ENCODE data around the gene IL4R. TPM values are rescaled to one million over a fixed set of nuclear protein-coding genes. Genes with fewer than 3 reads are reported as not detected.

The IL4R gene
- total RNA-seq, 1 experiment from 2014 or later: 25.1 TPM

DNA sequence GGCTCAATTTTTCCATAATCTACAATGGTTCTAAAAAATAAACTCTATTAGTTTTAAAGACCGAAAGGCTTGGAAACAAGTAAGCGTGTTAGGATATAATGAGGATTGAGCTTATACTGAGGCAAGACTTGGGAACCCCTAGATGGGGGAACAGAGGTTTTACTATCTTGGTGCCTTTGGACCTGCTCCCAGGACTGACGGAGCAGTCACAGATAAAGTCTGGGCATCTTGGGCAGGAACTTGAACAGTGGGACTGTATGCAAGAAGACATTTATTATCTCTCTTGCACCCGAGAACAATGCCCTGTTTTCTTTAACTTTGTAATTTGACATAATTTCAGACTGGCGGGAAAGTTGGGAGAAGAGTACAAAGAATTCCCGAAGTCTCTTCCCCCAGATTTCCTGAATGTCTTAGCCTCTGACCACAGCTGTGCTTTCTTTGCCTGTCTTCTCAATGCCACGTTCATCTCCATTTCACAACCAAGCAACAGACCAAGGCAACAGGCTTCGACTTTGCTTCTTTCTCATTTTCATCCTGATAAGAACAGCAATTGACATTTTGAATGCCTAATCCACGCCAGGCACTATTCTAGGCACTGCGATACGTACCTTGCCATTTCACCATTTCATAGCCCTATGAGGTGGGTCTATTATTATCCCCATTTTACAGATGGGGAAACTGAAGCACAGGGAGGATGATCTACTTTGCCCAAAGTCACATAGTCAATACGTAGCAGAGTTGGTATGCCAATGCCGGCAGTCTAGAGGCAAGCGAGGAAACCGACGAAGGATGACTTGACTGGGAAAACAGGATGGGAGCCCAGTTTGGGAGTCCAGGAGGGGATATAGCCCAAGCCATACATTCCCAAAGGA, 3.0 kb upstream of the IL4R start:
- BruUV-seq (replicated peaks): no TSS peak
- Histone ChIP-seq H3K4me3 (ENCODE audit: low read length) (no peak overlapping the region), H3K4me1 (ENCODE audit: insufficient read depth, low read length) (peaks cover 9% of the 10 kb centered on the region), H3K27ac (ENCODE audit: low read length) (no peak overlapping the region), H3K36me3 (ENCODE audit: low read depth, low read length) (no peaks in the 10 kb centered on the region), H3K79me2 (ENCODE audit: low read length) (peaks cover 17% of the 10 kb centered on the region; the same call in 1 of the 2 replicates), H4K20me1 (ENCODE audit: low read length) (no peaks in the 10 kb centered on the region), H2AFZ (ENCODE audit: low read length) (no peak overlapping the region), H3K9me2 (replicated peaks; ENCODE audit: low read length) (no peaks in the 10 kb centered on the region), H3K9me3 (ENCODE audit: low read length) (no peaks in the 10 kb centered on the region), H3F3A (ENCODE audit: low read length, unreplicated experiment) (peaks cover 7% of the 10 kb centered on the region), H3K9ac (ENCODE audit: low read length) (no peak overlapping the region), H3K27me3 (ENCODE audit: low read length) (no peaks in the 10 kb centered on the region), H3K4me2 (ENCODE audit: low read length) (no peak overlapping the region)
- DNase-seq (no peak), ATAC-seq (no peak)
- POLR2A ChIA-PET (ENCODE audit: unreplicated experiment): no interaction called here
- no peak for TF ChIP-seq EZH2 (IDR thresholded peaks at IDR 0.05; ENCODE audit: low read length, unreplicated experiment)
- TF ChIP-seq, protein P1, sequence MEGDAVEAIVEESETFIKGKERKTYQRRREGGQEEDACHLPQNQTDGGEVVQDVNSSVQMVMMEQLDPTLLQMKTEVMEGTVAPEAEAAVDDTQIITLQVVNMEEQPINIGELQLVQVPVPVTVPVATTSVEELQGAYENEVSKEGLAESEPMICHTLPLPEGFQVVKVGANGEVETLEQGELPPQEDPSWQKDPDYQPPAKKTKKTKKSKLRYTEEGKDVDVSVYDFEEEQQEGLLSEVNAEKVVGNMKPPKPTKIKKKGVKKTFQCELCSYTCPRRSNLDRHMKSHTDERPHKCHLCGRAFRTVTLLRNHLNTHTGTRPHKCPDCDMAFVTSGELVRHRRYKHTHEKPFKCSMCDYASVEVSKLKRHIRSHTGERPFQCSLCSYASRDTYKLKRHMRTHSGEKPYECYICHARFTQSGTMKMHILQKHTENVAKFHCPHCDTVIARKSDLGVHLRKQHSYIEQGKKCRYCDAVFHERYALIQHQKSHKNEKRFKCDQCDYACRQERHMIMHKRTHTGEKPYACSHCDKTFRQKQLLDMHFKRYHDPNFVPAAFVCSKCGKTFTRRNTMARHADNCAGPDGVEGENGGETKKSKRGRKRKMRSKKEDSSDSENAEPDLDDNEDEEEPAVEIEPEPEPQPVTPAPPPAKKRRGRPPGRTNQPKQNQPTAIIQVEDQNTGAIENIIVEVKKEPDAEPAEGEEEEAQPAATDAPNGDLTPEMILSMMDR (conservative IDR thresholded peaks at IDR 0.05; ENCODE audit: low read depth, low read length): no peak
- TF ChIP-seq EZH2phosphoT487 (IDR thresholded peaks at IDR 0.05; ENCODE audit: borderline replicate concordance, low read length): no peak
- CTCF ChIA-PET: no interaction called here
- intact Hi-C loops (cut with micrococcal nuclease): loop anchor here (5.0 to 10.0 kb wide), 2 partner anchors 46 to 74 kb away; partner anchors contain the start of gene NSMCE1

DNA sequence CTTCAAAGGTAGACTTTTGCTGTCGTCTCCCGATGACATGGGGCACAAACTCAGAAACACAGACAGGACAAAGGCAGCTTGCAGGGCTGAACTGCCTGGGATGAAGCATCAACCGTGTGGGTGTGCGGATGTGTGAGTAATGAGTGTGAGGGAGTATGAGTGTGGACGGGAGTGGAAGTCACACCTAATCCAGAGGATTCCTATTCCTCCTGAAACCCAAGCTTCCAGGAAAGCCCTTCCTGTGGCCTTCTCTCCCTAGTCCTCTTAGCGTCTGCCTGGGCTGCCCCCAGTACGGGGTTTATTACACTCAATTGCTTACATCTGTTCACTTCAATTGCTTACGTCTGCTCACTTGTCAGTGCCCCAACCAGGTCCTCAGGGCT, 2.3 kb upstream of the IL4R start:
- Histone ChIP-seq H2AFZ (ENCODE audit: low read length) (no peak overlapping the region), H3K4me2 (ENCODE audit: low read length) (no peak overlapping the region), H3K27me3 (ENCODE audit: low read length) (no peaks in the 10 kb centered on the region), H3K79me2 (ENCODE audit: low read length) (peaks cover 23% of the 10 kb centered on the region), H4K20me1 (ENCODE audit: low read length) (no peaks in the 10 kb centered on the region), H3K27ac (ENCODE audit: low read length) (no peak overlapping the region), H3K9me2 (replicated peaks; ENCODE audit: low read length) (no peaks in the 10 kb centered on the region), H3F3A (ENCODE audit: low read length, unreplicated experiment) (peaks cover 7% of the 10 kb centered on the region), H3K9ac (ENCODE audit: low read length) (no peak overlapping the region), H3K36me3 (ENCODE audit: low read depth, low read length) (no peaks in the 10 kb centered on the region), H3K4me1 (ENCODE audit: insufficient read depth, low read length) (peaks cover 15% of the 10 kb centered on the region), H3K9me3 (ENCODE audit: low read length) (no peaks in the 10 kb centered on the region), H3K4me3 (ENCODE audit: low read length) (no peak overlapping the region)
- intact Hi-C loops (cut with micrococcal nuclease): loop anchor here (5.0 to 10.0 kb wide), 2 partner anchors 47 to 74 kb away; partner anchors contain the start of gene NSMCE1
- POLR2A ChIA-PET (ENCODE audit: unreplicated experiment): no interaction called here
- DNase-seq (no peak), ATAC-seq (no peak)
- BruUV-seq (replicated peaks): no TSS peak
- TF ChIP-seq EZH2phosphoT487 (IDR thresholded peaks at IDR 0.05; ENCODE audit: borderline replicate concordance, low read length): no peak
- no peak for TF ChIP-seq EZH2 (IDR thresholded peaks at IDR 0.05; ENCODE audit: low read length, unreplicated experiment)
- TF ChIP-seq, protein P1 (conservative IDR thresholded peaks at IDR 0.05; ENCODE audit: low read depth, low read length): no peak
- CTCF ChIA-PET: no interaction called here

DNA sequence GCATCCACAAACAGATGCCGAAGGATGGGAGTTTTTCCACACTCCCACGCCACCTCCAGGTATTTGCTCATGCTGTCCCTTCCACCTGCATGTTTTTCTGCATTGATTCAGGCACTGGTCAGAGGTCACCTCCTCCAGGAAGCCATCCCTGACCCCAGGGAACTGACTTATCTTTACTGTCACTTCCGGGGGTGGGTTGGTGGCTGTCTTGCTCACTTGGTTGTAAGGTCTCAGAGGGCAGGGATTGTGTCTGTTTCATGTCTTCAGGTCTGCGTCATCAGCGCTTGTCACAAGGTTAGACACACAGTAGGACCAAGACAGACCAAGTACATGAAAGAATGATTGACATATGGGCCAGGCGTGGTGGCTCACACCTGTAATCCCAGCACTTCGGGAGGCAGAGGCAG, 1.9 kb upstream of the IL4R start:
- H3K4me1 ChIP-seq (ENCODE audit: insufficient read depth, low read length): peaks cover 20% of the 10 kb centered on the region
- no peak overlapping the region for H2AFZ ChIP-seq (ENCODE audit: low read length)
- no peak overlapping the region for H3K9ac ChIP-seq (ENCODE audit: low read length)
- no peak overlapping the region for H3K27ac ChIP-seq (ENCODE audit: low read length)
- no peaks in the 10 kb centered on the region for H3K36me3 ChIP-seq (ENCODE audit: low read depth, low read length)
- intact Hi-C loops (cut with micrococcal nuclease): loop anchor here (5.0 to 10.0 kb wide), 2 partner anchors 47 to 75 kb away; partner anchors contain the start of gene NSMCE1
- peaks cover 27% of the 10 kb centered on the region for H3K79me2 ChIP-seq (ENCODE audit: low read length)
- H3K9me2 ChIP-seq (replicated peaks; ENCODE audit: low read length): no peaks in the 10 kb centered on the region
- H3F3A ChIP-seq (ENCODE audit: low read length, unreplicated experiment): peaks cover 7% of the 10 kb centered on the region
- H3K9me3 ChIP-seq (ENCODE audit: low read length): no peaks in the 10 kb centered on the region
- no peaks in the 10 kb centered on the region for H4K20me1 ChIP-seq (ENCODE audit: low read length)
- H3K4me3 ChIP-seq (ENCODE audit: low read length): no peak overlapping the region
- POLR2A ChIA-PET (ENCODE audit: unreplicated experiment): no interaction called here
- H3K4me2 ChIP-seq (ENCODE audit: low read length): no peak overlapping the region
- TF ChIP-seq EZH2 (IDR thresholded peaks at IDR 0.05; ENCODE audit: low read length, unreplicated experiment) (no peak), EZH2phosphoT487 (IDR thresholded peaks at IDR 0.05; ENCODE audit: borderline replicate concordance, low read length) (no peak)
- TF ChIP-seq, protein P1 (conservative IDR thresholded peaks at IDR 0.05; ENCODE audit: low read depth, low read length): no peak
- CTCF ChIA-PET: interaction anchor here (0.7 kb wide), 1 partner anchor 54 kb away, joined by 6 read pairs; no protein-coding TSS in a partner anchor
- H3K27me3 ChIP-seq (ENCODE audit: low read length): no peaks in the 10 kb centered on the region
- ATAC-seq (no peak), DNase-seq (no peak)
- no TSS peak for BruUV-seq (replicated peaks)

Data from PC-3 (cell line).